GM19438 (cell line): ENCODE data around the gene PLRG1.
A peak's percentile ranks its signal among the peaks of the same experiment; 100 is the strongest.

ENCODE experiments used
- ATAC-seq: cut with Tn5 transposase; IDR thresholded peaks from one replicate; pipeline ENCODE4 v1.9.1; 2021; ENCODE audit warnings: low read depth; ENCODE audit not compliant: unreplicated experiment

PLRG1 gene

DNA sequence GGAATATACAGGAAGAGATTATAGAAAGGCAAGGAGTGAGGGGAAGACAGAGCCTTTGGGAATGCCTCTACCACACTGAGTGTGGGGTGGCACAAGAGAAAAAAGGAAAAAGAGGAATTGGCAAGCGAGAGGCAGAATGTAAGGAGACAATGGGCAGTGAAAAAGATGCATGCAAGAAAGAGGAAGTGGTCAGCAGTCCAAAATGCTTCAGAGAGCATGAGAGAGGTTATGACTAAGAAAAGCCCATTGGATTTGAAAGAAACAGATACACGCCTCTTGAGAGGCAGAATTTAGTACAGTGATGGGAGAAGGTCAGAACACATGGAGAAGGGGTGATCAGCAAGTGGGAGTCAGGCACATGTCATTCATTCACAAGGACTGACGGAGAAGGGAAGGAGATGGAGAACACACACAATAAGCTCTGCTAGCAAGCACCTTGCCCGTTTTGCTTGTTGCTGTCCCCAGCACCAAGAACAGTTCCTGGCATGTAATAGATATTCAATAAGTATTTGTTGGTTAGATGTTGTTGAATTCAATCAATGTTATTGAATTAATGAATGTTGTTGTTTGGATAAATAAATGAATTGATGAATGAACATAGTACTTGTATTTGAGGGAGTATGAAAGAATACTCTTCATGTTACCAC is 65.0 kb downstream of the PLRG1 start:
- ATAC-seq: peak; percentile 99
